ENCODE data around the gene SPATA24. TPM values are rescaled to one million over a fixed set of nuclear protein-coding genes. Genes with fewer than 3 reads are reported as not detected.

The SPATA24 gene
- total and polyA plus RNA-seq, 8 donors: 0.92 to 10.1 (median 5.4) TPM; not detected in 3

GRCh38 chr5:139438707-139439012, 34.8 kb upstream of the SPATA24 start:
- intact Hi-C loops (cut with DNase I; ENCODE audit: low total_unique reads): no loop called here
- no peak for TF ChIP-seq POLR2A (IDR thresholded peaks at IDR 0.05)
- no peak for TF ChIP-seq EP300 (IDR thresholded peaks at IDR 0.05)
- no peak for TF ChIP-seq CTCF (IDR thresholded peaks at IDR 0.05)
- no peak for TF ChIP-seq POLR2AphosphoS5 (IDR thresholded peaks at IDR 0.05)
- peak overlapping the region; percentile 68 to 85 (median 78) for H3K4me3 ChIP-seq
- no peaks in the 10 kb centered on the region for H3K27me3 ChIP-seq
- peak overlapping the region; percentile 20 to 98 (median 96) for H3K27ac ChIP-seq
- H3K36me3 ChIP-seq: peaks cover 0 to 23% (median 8%) of the 10 kb centered on the region in 4 donors
- 21 to 29% (median 24%) methylated on average over 8 of the region's 8 CpGs for WGBS, 5 donors
- no peak for DNase-seq
- H3K9me3 ChIP-seq: no peaks in the 10 kb centered on the region
- H3K4me1 ChIP-seq: peaks cover 4 to 17% (median 14%) of the 10 kb centered on the region in 4 donors

- Histone ChIP-seq H3K27me3 (no peaks in the 10 kb centered on the region), H3K4me3 (no peak overlapping the region), H3K27ac (no peak overlapping the region), H3K36me3 (peaks cover 0 to 44% (median 21%) of the 10 kb centered on the region in 4 donors), H3K9me3 (no peaks in the 10 kb centered on the region), H3K4me1 (peaks cover 4 to 17% (median 14%) of the 10 kb centered on the region in 4 donors)
- intact Hi-C loops (cut with DNase I; ENCODE audit: low total_unique reads): no loop called here
- no peak for DNase-seq
- WGBS, 5 donors: 93 to 97% (median 96%) methylated on average over 3 of the region's 3 CpGs
- no peak for TF ChIP-seq POLR2A (IDR thresholded peaks at IDR 0.05)
- no peak for TF ChIP-seq POLR2AphosphoS5 (IDR thresholded peaks at IDR 0.05)
- TF ChIP-seq EP300 (IDR thresholded peaks at IDR 0.05): no peak
- TF ChIP-seq CTCF (IDR thresholded peaks at IDR 0.05): no peak
Observed at GRCh38 chr5:139435676-139436075, 31.8 kb upstream of the SPATA24 start.

GRCh38 chr5:139431706-139432105, 27.8 kb upstream of the SPATA24 start:
- no peak for TF ChIP-seq CTCF (IDR thresholded peaks at IDR 0.05)
- TF ChIP-seq EP300 (IDR thresholded peaks at IDR 0.05): no peak
- no peak for TF ChIP-seq POLR2A (IDR thresholded peaks at IDR 0.05)
- TF ChIP-seq POLR2AphosphoS5 (IDR thresholded peaks at IDR 0.05): no peak
- intact Hi-C loops (cut with DNase I; ENCODE audit: low total_unique reads): no loop called here
- H3K27ac ChIP-seq: no peak overlapping the region
- no peaks in the 10 kb centered on the region for H3K27me3 ChIP-seq
- WGBS, 5 donors: 46 to 78% (median 58%) methylated on average over 1 of the region's 1 CpG
- no peaks in the 10 kb centered on the region for H3K9me3 ChIP-seq
- H3K36me3 ChIP-seq: peaks cover 2 to 71% (median 39%) of the 10 kb centered on the region in 4 donors
- H3K4me1 ChIP-seq: no peaks in the 10 kb centered on the region
- H3K4me3 ChIP-seq: no peak overlapping the region
- DNase-seq: no peak

DNA sequence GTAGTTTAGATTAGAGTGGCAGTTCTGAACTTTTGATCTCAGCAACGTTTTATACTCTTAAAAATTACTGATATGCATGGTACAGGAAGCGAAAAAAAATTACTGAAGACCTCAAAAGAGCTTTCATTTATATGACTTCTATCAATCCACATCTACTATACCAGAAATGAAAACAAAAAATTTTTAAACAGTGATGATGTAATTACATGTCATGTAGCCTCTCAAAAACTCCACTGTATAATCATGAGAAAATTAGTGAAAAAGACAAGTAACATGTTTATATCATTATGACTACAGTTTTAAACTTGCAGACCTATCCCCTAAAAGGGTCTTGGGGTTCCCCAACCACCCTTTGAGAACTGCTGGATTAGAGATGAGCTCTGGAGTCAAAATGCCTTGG, 26.1 kb upstream of the SPATA24 start:
- H3K27me3 ChIP-seq: no peaks in the 10 kb centered on the region
- H3K4me3 ChIP-seq: no peak overlapping the region
- no peak overlapping the region for H3K27ac ChIP-seq
- no peaks in the 10 kb centered on the region for H3K9me3 ChIP-seq
- intact Hi-C loops (cut with DNase I; ENCODE audit: low total_unique reads): no loop called here
- TF ChIP-seq EP300 (IDR thresholded peaks at IDR 0.05) (no peak), POLR2AphosphoS5 (IDR thresholded peaks at IDR 0.05) (no peak), POLR2A (IDR thresholded peaks at IDR 0.05) (no peak), CTCF (IDR thresholded peaks at IDR 0.05) (no peak)
- no peak for DNase-seq
- 68 to 72% (median 68%) methylated on average over 2 of the region's 2 CpGs for WGBS, 5 donors
- peaks cover 3 to 85% (median 53%) of the 10 kb centered on the region in 4 donors for H3K36me3 ChIP-seq
- H3K4me1 ChIP-seq: no peaks in the 10 kb centered on the region

All from stomach (tissue), 9 donors.